Caco-2 (cell line): ENCODE results near the gene ARHGAP18. TPM values are rescaled to one million over a fixed set of nuclear protein-coding genes. Genes with fewer than 3 reads are reported as not detected.

Source experiments
- BruUV-seq: library from RNA; stranded (reverse); fragments of 400-500 nt; replicated peaks from 2 replicates; lab custom pipeline; 2021; lab: Mats Ljungman, UMichigan
- CTCF ChIA-PET: fragments of 300-600 bp; sonication (Branson Sonifier 250); formaldehyde crosslinking; loops from one replicate; lab custom pipeline; 2022; ENCODE audit warnings: antibody characterized with exemption; lab: Charles Lee
- POLR2A ChIA-PET: fragments of 300-600 bp; sonication (Branson Sonifier 250); formaldehyde crosslinking; loops from one replicate; lab custom pipeline; 2022; ENCODE audit warnings: antibody characterized with exemption; lab: Charles Lee
- DNase-seq, 2 experiments: peaks; one replicate each; pipeline versions ENCODE4 v3.0.0 to v3.0.0-alpha.2; 2020 to 2022
- H3K27me3 ChIP-seq: replicated peaks from 2 replicates; pipeline ENCODE4 v1.6.0; 2011; ENCODE audit warnings: low read length; ENCODE audit not compliant: control insufficient read depth, insufficient read depth
- H3K36me3 ChIP-seq: 2 replicates; pipeline ENCODE4 v1.5.1; 2011; ENCODE audit warnings: low read length; ENCODE audit not compliant: control insufficient read depth, insufficient read depth
- H3K4me1 ChIP-seq: fragments of 250-450 bp; sonication (Bioruptor Pico); 2 replicates; pipeline ENCODE4 v1.5.1; 2020; ENCODE audit warnings: mild to moderate bottlenecking
- H3K4me3 ChIP-seq: 2 replicates; pipeline ENCODE4 v1.5.1; 2011; ENCODE audit warnings: low read depth, mild to moderate bottlenecking, control low read depth, low read length
- H3K9me3 ChIP-seq: fragments of 250-450 bp; sonication (Bioruptor Pico); 2 replicates; pipeline ENCODE4 v1.5.1; 2020; ENCODE audit warnings: mild to moderate bottlenecking, moderate library complexity
- H3K27ac Mint-ChIP-seq: one replicate; pipeline ENCODE4 v1.8.0; 2022; ENCODE audit warnings: mixed read lengths; ENCODE audit not compliant: unreplicated experiment
- H3K27me3 Mint-ChIP-seq: one replicate; pipeline ENCODE4 v1.8.0; 2022; ENCODE audit warnings: mixed read lengths; ENCODE audit not compliant: insufficient read depth, unreplicated experiment
- H3K36me3 Mint-ChIP-seq: one replicate; pipeline ENCODE4 v1.8.0; 2022; ENCODE audit warnings: mild to moderate bottlenecking, mixed read lengths; ENCODE audit not compliant: insufficient read depth, unreplicated experiment
- H3K4me1 Mint-ChIP-seq: one replicate; pipeline ENCODE4 v1.8.0; 2022; ENCODE audit warnings: low read depth, mixed read lengths; ENCODE audit not compliant: unreplicated experiment
- H3K4me3 Mint-ChIP-seq: one replicate; pipeline ENCODE4 v1.8.0; 2022; ENCODE audit warnings: mild to moderate bottlenecking, moderate library complexity, mixed read lengths; ENCODE audit not compliant: unreplicated experiment
- H3K9me3 Mint-ChIP-seq: one replicate; pipeline ENCODE4 v1.8.0; 2022; ENCODE audit warnings: mixed read lengths; ENCODE audit not compliant: unreplicated experiment
- CTCF ChIP-seq, 2 experiments: fragments of 200-600 bp in 1 of 2; IDR thresholded peaks; 1 replicate in 1 of 2; 2 replicates in 1 of 2; pipeline versions ENCODE4 v1.5.1 to v1.8.0; 2011 to 2022; ENCODE audit warnings: antibody characterized with exemption in 1 of 2, control low read depth in 1 of 2, inconsistent platforms in 1 of 2, low read depth in 1 of 2, low read length in 1 of 2, mild to moderate bottlenecking in 1 of 2, moderate library complexity in 1 of 2; ENCODE audit not compliant: insufficient read depth in 1 of 2, severe bottlenecking in 1 of 2, unreplicated experiment in 1 of 2
- intact Hi-C: fragments of 100-400 bp; cut with micrococcal nuclease; formaldehyde crosslinking; loops from one replicate; pipeline ENCODE4 v1.10.0; 2022; ENCODE audit not compliant: unreplicated experiment
- total RNA-seq: library from RNA; stranded (reverse); gene quantifications from 2 replicates; pipeline ENCODE4 v1.2.3, GENCODE V29; 2022

Gene ARHGAP18
- total RNA-seq, 1 experiment from 2014 or later = 15.0 TPM

GRCh38 chr6:129558248-129558647 is 151.7 kb downstream of the ARHGAP18 start:
- H3K27ac Mint-ChIP-seq = no peak overlapping the region
- H3K36me3 Mint-ChIP-seq = no peaks in the 10 kb centered on the region
- no peak for DNase-seq
- Histone ChIP-seq H3K9me3 (no peaks in the 10 kb centered on the region), H3K27me3 (no peaks in the 10 kb centered on the region), H3K36me3 (no peaks in the 10 kb centered on the region), H3K4me1 (no peaks in the 10 kb centered on the region), H3K4me3 (no peak overlapping the region)
- H3K4me3 Mint-ChIP-seq = no peak overlapping the region
- peaks cover 16% of the 10 kb centered on the region for H3K4me1 Mint-ChIP-seq
- no peak for TF ChIP-seq CTCF (IDR thresholded peaks at IDR 0.05; ENCODE audit: insufficient read depth in 1 of 2, low read depth in 1 of 2, low read length in 1 of 2, severe bottlenecking in 1 of 2, unreplicated experiment in 1 of 2)
- ChIA-PET CTCF (no interaction called here), POLR2A (no interaction called here)
- no peaks in the 10 kb centered on the region for H3K27me3 Mint-ChIP-seq
- H3K9me3 Mint-ChIP-seq = no peaks in the 10 kb centered on the region
- BruUV-seq = no TSS peak
- intact Hi-C loops = no loop called here

- intact Hi-C loops = no loop called here
- H3K9me3 Mint-ChIP-seq = no peaks in the 10 kb centered on the region
- POLR2A ChIA-PET = no interaction called here
- Histone ChIP-seq H3K36me3 (no peaks in the 10 kb centered on the region), H3K27me3 (no peaks in the 10 kb centered on the region), H3K9me3 (no peaks in the 10 kb centered on the region), H3K4me3 (no peak overlapping the region), H3K4me1 (no peaks in the 10 kb centered on the region)
- no peaks in the 10 kb centered on the region for H3K27me3 Mint-ChIP-seq
- no peak for DNase-seq
- no peak overlapping the region for H3K4me3 Mint-ChIP-seq
- CTCF ChIA-PET = no interaction called here
- H3K36me3 Mint-ChIP-seq = no peaks in the 10 kb centered on the region
- BruUV-seq = no TSS peak
- no peak for TF ChIP-seq CTCF (IDR thresholded peaks at IDR 0.05; ENCODE audit: insufficient read depth in 1 of 2, low read depth in 1 of 2, low read length in 1 of 2, severe bottlenecking in 1 of 2, unreplicated experiment in 1 of 2)
- H3K4me1 Mint-ChIP-seq = peaks cover 16% of the 10 kb centered on the region
- no peak overlapping the region for H3K27ac Mint-ChIP-seq
Measured at GRCh38 chr6:129555206-129555832, 154.7 kb downstream of the ARHGAP18 start.

- intact Hi-C loops = no loop called here
- POLR2A ChIA-PET = no interaction called here
- H3K9me3 Mint-ChIP-seq = no peaks in the 10 kb centered on the region
Measured at GRCh38 chr6:129552413-129552812, 157.6 kb downstream of the ARHGAP18 start.

More at GRCh38 chr6:129552413-129552812, 157.6 kb downstream of the ARHGAP18 start:
- no peak for DNase-seq
- H3K4me3 Mint-ChIP-seq = no peak overlapping the region
- H3K27me3 Mint-ChIP-seq = no peaks in the 10 kb centered on the region
- BruUV-seq = no TSS peak
- no peaks in the 10 kb centered on the region for H3K36me3 Mint-ChIP-seq
- TF ChIP-seq CTCF (IDR thresholded peaks at IDR 0.05; ENCODE audit: insufficient read depth in 1 of 2, low read depth in 1 of 2, low read length in 1 of 2, severe bottlenecking in 1 of 2, unreplicated experiment in 1 of 2) = no peak
- H3K27me3 ChIP-seq = no peaks in the 10 kb centered on the region
- peaks cover 16% of the 10 kb centered on the region for H3K4me1 Mint-ChIP-seq
- no peak overlapping the region for H3K4me3 ChIP-seq
- H3K9me3 ChIP-seq = no peaks in the 10 kb centered on the region
- CTCF ChIA-PET = interaction anchor here (1.2 kb wide), 1 partner anchor 23 kb away, joined by 3 read pairs; no protein-coding TSS in a partner anchor
- H3K36me3 ChIP-seq = no peaks in the 10 kb centered on the region
- H3K4me1 ChIP-seq = no peaks in the 10 kb centered on the region
- no peak overlapping the region for H3K27ac Mint-ChIP-seq
